ENCODE measurements around the gene CTPS2. TPM values are rescaled to one million over a fixed set of nuclear protein-coding genes. Genes with fewer than 3 reads are reported as not detected.

The CTPS2 gene
- total and polyA plus RNA-seq, 2 donors (not counting 3 experiments of a cell fraction or from before 2014, with no cell fraction given): 7.4 to 15.7 TPM

GRCh38 chrX:16649858-16650257 is 62.6 kb downstream of the CTPS2 start, which contains the start of gene S100G:
S100G (plus strand) TSS chrX:16650158; CDS start chrX:16651007, 849 bp downstream.
- DNase-seq (ENCODE audit: low read depth, low spot score) (no peak), FAIRE-seq (no peak)
- BruUV-seq (replicated peaks): no TSS peak
- H3K79me2 ChIP-seq (ENCODE audit: control insufficient read depth, insufficient read depth, low read length): no peaks in the 10 kb centered on the region
- no peaks in the 10 kb centered on the region for H3K27me3 ChIP-seq (ENCODE audit: control insufficient read depth in 2 of 2, insufficient read depth in 2 of 2, low read length in 2 of 2)
- dilution Hi-C loops (cut with MboI; ENCODE audit: extremely low pct_ligation_motif_present, low sequenced_read_pairs): no loop called here
- H3K4me1 ChIP-seq (ENCODE audit: control insufficient read depth, extremely low read depth, insufficient read depth, low read length): no peaks in the 10 kb centered on the region
- TF ChIP-seq CTCF (IDR thresholded peaks at IDR 0.05; ENCODE audit: extremely low read depth in 1 of 2, insufficient read depth in 1 of 2, low read depth in 1 of 2, low read length in 2 of 2) (no peak), MAX (IDR thresholded peaks at IDR 0.05; ENCODE audit: insufficient read depth, insufficient read length) (no peak), GATA2 (IDR thresholded peaks at IDR 0.05; ENCODE audit: insufficient read depth, insufficient read length, low read depth, low read length) (no peak), FOS (IDR thresholded peaks at IDR 0.05; ENCODE audit: borderline replicate concordance, insufficient read depth, low read length) (no peak), POLR2A (IDR thresholded peaks at IDR 0.05; ENCODE audit: low read depth, low read length) (no peak), EZH2 (IDR thresholded peaks at IDR 0.05; ENCODE audit: borderline replicate concordance, low read depth, low read length, severe bottlenecking) (no peak), JUN (IDR thresholded peaks at IDR 0.05; ENCODE audit: borderline replicate concordance, insufficient read depth, insufficient read length, low read depth) (no peak), MYC (IDR thresholded peaks at IDR 0.05; ENCODE audit: low read depth, low read length) (no peak), POLR2AphosphoS5 (IDR thresholded peaks at IDR 0.05; ENCODE audit: insufficient read depth, low read depth, low read length) (no peak)
- no peak within 1 kb of the TSS for H2AFZ ChIP-seq (ENCODE audit: low read depth, low read length)
- no peak within 1 kb of the TSS for H3K9ac ChIP-seq (replicated peaks; ENCODE audit: extremely low read depth, insufficient read depth, low read length)
- H3K27ac ChIP-seq (ENCODE audit: insufficient read depth, low read depth, low read length): no peak within 1 kb of the TSS
- ChIA-PET POLR2A (no interaction called here), CTCF (no interaction called here)
- H3K4me2 ChIP-seq (ENCODE audit: insufficient read depth, low read length): no peak within 1 kb of the TSS
- H3K36me3 ChIP-seq (ENCODE audit: control insufficient read depth in 2 of 2, extremely low read depth in 1 of 2, insufficient read depth in 2 of 2, low read length in 2 of 2): no peaks in the 10 kb centered on the region
- no peaks in the 10 kb centered on the region for H3K9me3 ChIP-seq (replicated peaks; ENCODE audit: control insufficient read depth, insufficient read depth, low read length)
- no peak within 1 kb of the TSS for H3K4me3 ChIP-seq (replicated peaks in 1 of 3; ENCODE audit: insufficient read depth in 1 of 3, low read depth in 1 of 3, low read length in 3 of 3)
- H3K9me1 ChIP-seq (replicated peaks; ENCODE audit: control insufficient read depth, extremely low read depth, insufficient read depth, low read length): no peaks in the 10 kb centered on the region
- no peaks in the 10 kb centered on the region for H4K20me1 ChIP-seq (replicated peaks; ENCODE audit: control insufficient read depth, extremely low read depth, insufficient read depth, low read length)
- intact Hi-C loops (cut with micrococcal nuclease): no loop called here

Measured in endothelial cell of umbilical vein (primary cell).